GM12878 (cell line): ENCODE measurements around the gene CRBN. TPM values are rescaled to one million over a fixed set of nuclear protein-coding genes. Genes with fewer than 3 reads are reported as not detected.

Source experiments
- ATAC-seq: fragments of 200-7000 bp; cut with Tn5 transposase; 3 replicates; pipeline ENCODE4 v1.9.1; 2020; ENCODE audit warnings: mild to moderate bottlenecking, moderate library complexity
- BruUV-seq: library from RNA; stranded (reverse); fragments of 400-500 nt; replicated peaks from 2 replicates; lab custom pipeline; 2021; lab: Mats Ljungman, UMichigan
- CTCF ChIA-PET: fragments of 300-600 bp; sonication (Branson Sonifier 250); formaldehyde crosslinking; extraction: SDS; loops from one replicate; lab custom pipeline; 2021; ENCODE audit warnings: inconsistent platforms; lab: Yijun Ruan, JAX
- POLR2A ChIA-PET: fragments of 350-600 bp; formaldehyde crosslinking; extraction: SDS; loops from one replicate; lab custom pipeline; 2021; ENCODE audit warnings: inconsistent platforms; lab: Charles Lee
- RAD21 ChIA-PET: fragments of 300-600 bp; sonication (Branson Sonifier 250); formaldehyde crosslinking; loops from one replicate; lab custom pipeline; 2023; ENCODE audit warnings: antibody characterized with exemption; ENCODE audit not compliant: unreplicated experiment; lab: Charles Lee
- SMC1A ChIA-PET: fragments of 300-600 bp; sonication (Branson Sonifier 250); formaldehyde crosslinking; loops from one replicate; lab custom pipeline; 2023; ENCODE audit not compliant: unreplicated experiment, uncharacterized antibody; lab: Charles Lee
- DNase-seq: peaks from one replicate; pipeline ENCODE4 v3.0.0-alpha.2; 2011; ENCODE audit warnings: low read depth, low spot score
- FAIRE-seq: peaks from 3 replicates; lab custom pipeline; 2011; peaks lifted over from hg19 to GRCh38; lab: Jason Lieb, UNC
- H2AFZ ChIP-seq: 2 replicates; pipeline ENCODE4 v1.6.0; 2011; ENCODE audit warnings: low read depth, low read length, control low read depth; ENCODE audit not compliant: control insufficient read depth
- H3K27ac ChIP-seq: 2 replicates; pipeline ENCODE4 v1.5.1; 2011; ENCODE audit warnings: control low read depth; ENCODE audit not compliant: control insufficient read depth, insufficient read depth
- H3K27me3 ChIP-seq, 2 experiments: replicated peaks in 1 of 2; 2 replicates each; pipeline versions ENCODE4 v1.6.0 to v1.6.1; 2011; ENCODE audit warnings: low read length in 1 of 2; ENCODE audit not compliant: control insufficient read depth in 2 of 2, insufficient read depth in 2 of 2
- H3K36me3 ChIP-seq, 2 experiments: 2 replicates each; pipeline ENCODE4 v1.5.1; 2011; ENCODE audit warnings: low read length in 1 of 2; ENCODE audit not compliant: control insufficient read depth in 2 of 2, insufficient read depth in 2 of 2
- H3K4me1 ChIP-seq: 2 replicates; pipeline ENCODE4 v1.6.1; 2011; ENCODE audit warnings: mild to moderate bottlenecking, low read length, moderate library complexity, mixed read lengths; ENCODE audit not compliant: control insufficient read depth, insufficient read depth
- H3K4me2 ChIP-seq: 2 replicates; pipeline ENCODE4 v1.6.0; 2011; ENCODE audit warnings: control low read depth; ENCODE audit not compliant: control insufficient read depth, insufficient read depth
- H3K4me3 ChIP-seq: fragments of 200-600 bp; sonication (generic); 2 replicates; pipeline ENCODE4 v1.5.1; 2016
- H3K79me2 ChIP-seq: 2 replicates; pipeline ENCODE4 v1.6.0; 2011; ENCODE audit warnings: low read length; ENCODE audit not compliant: control insufficient read depth, insufficient read depth
- H3K9ac ChIP-seq: 2 replicates; pipeline ENCODE4 v1.8.0; 2011; ENCODE audit warnings: low read length, control low read depth, mixed read lengths; ENCODE audit not compliant: control insufficient read depth, insufficient read depth
- H3K9me3 ChIP-seq: replicated peaks from 3 replicates; pipeline ENCODE4 v1.5.1; 2011; ENCODE audit warnings: mild to moderate bottlenecking, low read length; ENCODE audit not compliant: control insufficient read depth, insufficient read depth
- H4K20me1 ChIP-seq: 2 replicates; pipeline ENCODE4 v1.6.0; 2011; ENCODE audit not compliant: control insufficient read depth, insufficient read depth
- CEBPB ChIP-seq, 2 experiments: fragments of 150-350 bp in 1 of 2; IDR thresholded peaks; 2 replicates each; pipeline ENCODE4 v1.6.1; 2012 to 2014; ENCODE audit warnings: low read depth in 2 of 2, low read length in 2 of 2, borderline replicate concordance in 1 of 2, inconsistent platforms in 1 of 2
- CHD2 ChIP-seq: IDR thresholded peaks from 2 replicates; pipeline ENCODE4 v1.6.1; 2011; ENCODE audit warnings: low read depth, low read length, improper control_type of control experiment, borderline replicate concordance
- CREM ChIP-seq: IDR thresholded peaks from 2 replicates; pipeline ENCODE4 v1.6.1; 2014; ENCODE audit warnings: antibody characterized with exemption, low read depth
- FOXM1 ChIP-seq: IDR thresholded peaks from 2 replicates; pipeline ENCODE4 v1.6.1; 2012; ENCODE audit warnings: low read depth, mild to moderate bottlenecking, inconsistent platforms, low read length, moderate library complexity
- IRF3 ChIP-seq: fragments of 450-650 bp; IDR thresholded peaks from 2 replicates; pipeline ENCODE4 v1.6.1; 2014; ENCODE audit warnings: mild to moderate bottlenecking
- JUNB ChIP-seq: IDR thresholded peaks from 2 replicates; pipeline ENCODE4 v1.6.1; 2016; ENCODE audit warnings: antibody characterized with exemption, mild to moderate bottlenecking
- JUND ChIP-seq: IDR thresholded peaks from 2 replicates; pipeline ENCODE4 v1.6.1; 2012; ENCODE audit warnings: low read depth, mild to moderate bottlenecking, low read length, improper control_type of control experiment, moderate library complexity
- LARP7 ChIP-seq: fragments of 450-650 bp; IDR thresholded peaks from 2 replicates; pipeline ENCODE4 v1.6.1; 2017; ENCODE audit warnings: mild to moderate bottlenecking
- MEF2A ChIP-seq: IDR thresholded peaks from 2 replicates; pipeline ENCODE4 v1.6.1; 2011; ENCODE audit warnings: low read depth, mild to moderate bottlenecking, low read length, moderate library complexity; ENCODE audit not compliant: insufficient read depth
- MTA3 ChIP-seq: IDR thresholded peaks from 2 replicates; pipeline ENCODE4 v1.6.1; 2012; ENCODE audit warnings: low read length, inconsistent platforms, borderline replicate concordance
- ZNF24 ChIP-seq: fragments of 450-650 bp; IDR thresholded peaks from 2 replicates; pipeline ENCODE4 v1.6.1; 2017; ENCODE audit warnings: antibody characterized with exemption, mild to moderate bottlenecking
- WGBS: methylation state at CpG from one replicate; pipeline ENCODE4 v1.1.6; 2016; ENCODE audit warnings: low lambda C conversion rate; ENCODE audit not compliant: insufficient replicate concordance, insufficient coverage; ENCODE audit errors: missing lambda C conversion rate; 5-methylcytosine and 5-hydroxymethylcytosine counted together
- in situ Hi-C: fragments of 300-500 bp; cut with MboI; formaldehyde crosslinking; loops from 9 replicates; pipeline ENCODE4 v1.14.3; 2018; ENCODE audit warnings: mixed read lengths
- intact Hi-C: fragments of 100-400 bp; cut with micrococcal nuclease; formaldehyde crosslinking; loops from one replicate; pipeline ENCODE4 v1.14.2; 2022; ENCODE audit not compliant: unreplicated experiment
- polyA plus RNA-seq, 11 experiments: library from polyadenylated mRNA; depleted of rRNA in 4 of 11; unstranded in 6 of 11; stranded (reverse) in 5 of 11; fragments of >200 nt; fragmentation: Nextera tagmentation in 4 of 11; fragmentation: Illumina TruSeq in 1 of 11; extraction: Ambion mirVana in 4 of 11; extraction: Trizol in 1 of 11; gene quantifications; 1 replicate in 1 of 11; 2 replicates in 10 of 11; pipeline versions ENCODE4 v1.2.1 to v1.2.3, GENCODE V29; 2011 to 2016; ENCODE audit warnings: inconsistent platforms in 2 of 11, missing spikeins in 2 of 11, low read depth in 1 of 11
- total RNA-seq, 4 experiments: library from RNA; depleted of rRNA in 3 of 4; stranded (reverse); fragments of >200 nt in 3 of 4; fragmentation: Illumina TruSeq in 1 of 4; extraction: Trizol in 1 of 4; gene quantifications; 2 replicates each; pipeline versions ENCODE4 v1.2.1 to v1.2.3, GENCODE V29; 2013 to 2021
- TF ChIP-seq, protein P1 (sequence below): IDR thresholded peaks from 2 replicates; pipeline ENCODE4 v1.6.1; 2011; ENCODE audit warnings: borderline replicate concordance, low read depth, mild to moderate bottlenecking, moderate library complexity, mixed read lengths, low read length; ENCODE audit not compliant: insufficient read depth; ENCODE audit errors: extremely low read length
- TF ChIP-seq, protein P2 (sequence below): IDR thresholded peaks from 2 replicates; pipeline ENCODE4 v1.6.1; 2011; ENCODE audit warnings: borderline replicate concordance, low read depth, mild to moderate bottlenecking, moderate library complexity, low read length; ENCODE audit not compliant: insufficient read depth, poor library complexity, severe bottlenecking

The CRBN gene
- total and polyA plus RNA-seq, 10 of the 15 experiments (the other 5 are each of a cell fraction or from before 2014, with no cell fraction given) = 21.7 to 115 (median 35.8) TPM

- intact Hi-C loops = no loop called here
- H3K27ac ChIP-seq = no peak overlapping the region
- H3K4me3 ChIP-seq = no peak overlapping the region
- H3K9me3 ChIP-seq = no peaks in the 10 kb centered on the region; the same call in 2 of the 3 replicates
- no peak for TF ChIP-seq JUND
- no peak for TF ChIP-seq MTA3
- TF ChIP-seq ZNF24 = no peak
- TF ChIP-seq CHD2 = no peak
- TF ChIP-seq, protein P1, sequence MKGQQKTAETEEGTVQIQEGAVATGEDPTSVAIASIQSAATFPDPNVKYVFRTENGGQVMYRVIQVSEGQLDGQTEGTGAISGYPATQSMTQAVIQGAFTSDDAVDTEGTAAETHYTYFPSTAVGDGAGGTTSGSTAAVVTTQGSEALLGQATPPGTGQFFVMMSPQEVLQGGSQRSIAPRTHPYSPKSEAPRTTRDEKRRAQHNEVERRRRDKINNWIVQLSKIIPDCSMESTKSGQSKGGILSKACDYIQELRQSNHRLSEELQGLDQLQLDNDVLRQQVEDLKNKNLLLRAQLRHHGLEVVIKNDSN = no peak
- TF ChIP-seq, protein P2, sequence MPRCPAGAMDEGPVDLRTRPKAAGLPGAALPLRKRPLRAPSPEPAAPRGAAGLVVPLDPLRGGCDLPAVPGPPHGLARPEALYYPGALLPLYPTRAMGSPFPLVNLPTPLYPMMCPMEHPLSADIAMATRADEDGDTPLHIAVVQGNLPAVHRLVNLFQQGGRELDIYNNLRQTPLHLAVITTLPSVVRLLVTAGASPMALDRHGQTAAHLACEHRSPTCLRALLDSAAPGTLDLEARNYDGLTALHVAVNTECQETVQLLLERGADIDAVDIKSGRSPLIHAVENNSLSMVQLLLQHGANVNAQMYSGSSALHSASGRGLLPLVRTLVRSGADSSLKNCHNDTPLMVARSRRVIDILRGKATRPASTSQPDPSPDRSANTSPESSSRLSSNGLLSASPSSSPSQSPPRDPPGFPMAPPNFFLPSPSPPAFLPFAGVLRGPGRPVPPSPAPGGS = no peak
- TF ChIP-seq JUNB = no peak
- TF ChIP-seq LARP7 = no peak
- no peak for TF ChIP-seq IRF3
- TF ChIP-seq CEBPB (IDR thresholded peaks at IDR 0.05; ENCODE audit: borderline replicate concordance in 1 of 2, low read depth in 2 of 2, low read length in 2 of 2) = no peak
- no peak for TF ChIP-seq FOXM1
- TF ChIP-seq MEF2A = no peak
- TF ChIP-seq CREM = no peak
- TF ChIP-seq, all 136 proteins: peak for 0
- ChIA-PET SMC1A (no interaction called here), POLR2A (no interaction called here), RAD21 (no interaction called here), CTCF (no interaction called here)
- H3K79me2 ChIP-seq = no peaks in the 10 kb centered on the region
- peaks cover 0 to 14% of the 10 kb centered on the region in 2 experiments; a peak in 2 of 4 replicates for H3K36me3 ChIP-seq
- no peaks in the 10 kb centered on the region for H4K20me1 ChIP-seq
- DNase-seq = no peak
- H3K4me1 ChIP-seq = no peaks in the 10 kb centered on the region
- H3K27me3 ChIP-seq = no peaks in the 10 kb centered on the region
- BruUV-seq = no TSS peak
- no peak overlapping the region for H2AFZ ChIP-seq
- no peak overlapping the region for H3K4me2 ChIP-seq
- no peak for ATAC-seq
- no peak for FAIRE-seq
- in situ Hi-C loops = no loop called here
- H3K9ac ChIP-seq = no peak overlapping the region
- WGBS = 98% methylated on average over 2 of the region's 2 CpGs
Observed at GRCh38 chr3:3160826-3161225, 18.7 kb downstream of the CRBN start.
